Prostate gland (tissue), 2 donors: ENCODE results near the gene TFEB. TPM values are rescaled to one million over a fixed set of nuclear protein-coding genes. Genes with fewer than 3 reads are reported as not detected.

Source experiments
- DNase-seq: peaks from one replicate; pipeline ENCODE4 v3.0.0-alpha.2; 2019; ENCODE audit warnings: low spot score
- H3K27ac ChIP-seq, 2 donors: fragments of 200-600 bp; sonication (generic); 2 replicates each; pipeline ENCODE4 v1.5.1; 2017 to 2019
- H3K27me3 ChIP-seq: fragments of 200-600 bp; sonication (generic); replicated peaks from 2 replicates; pipeline ENCODE4 v1.5.1; 2019; ENCODE audit not compliant: insufficient read depth
- H3K36me3 ChIP-seq, 2 donors: fragments of 200-600 bp; sonication (generic); 1 replicate in 1 of 2; 2 replicates in 1 of 2; pipeline versions ENCODE4 v1.5.1 to v1.8.1; 2017 to 2019
- H3K4me1 ChIP-seq: fragments of 200-600 bp; sonication (generic); replicated peaks from 2 replicates; pipeline ENCODE4 v1.5.1; 2019
- H3K4me3 ChIP-seq, 2 donors: fragments of 200-600 bp; sonication (generic); 2 replicates each; pipeline ENCODE4 v1.5.1; 2017 to 2019
- H3K9me3 ChIP-seq: fragments of 200-600 bp; sonication (generic); 2 replicates; pipeline ENCODE4 v1.5.1; 2017
- POLR2A ChIP-seq: fragments of 450-650 bp; IDR thresholded peaks from one replicate; pipeline ENCODE4 v1.6.1; 2016; ENCODE audit warnings: antibody characterized with exemption, mild to moderate bottlenecking
- POLR2AphosphoS5 ChIP-seq: sonication (generic); formaldehyde crosslinking; IDR thresholded peaks from one replicate; pipeline ENCODE4 v1.6.1; 2017; ENCODE audit warnings: antibody characterized with exemption
- WGBS: methylation state at CpG from one replicate; pipeline ENCODE4 v1.1.5; 2018; 5-methylcytosine and 5-hydroxymethylcytosine counted together
- intact Hi-C: fragments of 100-400 bp; cut with DNase I; formaldehyde crosslinking; loops from one replicate; pipeline ENCODE4 v1.14.2; 2022
- total RNA-seq, 2 donors: library from RNA; depleted of rRNA; stranded (reverse); fragments of >200 nt; gene quantifications; one replicate each; pipeline ENCODE4 v1.1.0, GENCODE V29; 2016
- TF ChIP-seq, protein P1 (sequence below), 4 experiments: fragments of 200-600 bp in 2 of 4; fragments of 450-650 bp in 2 of 4; sonication (generic) in 2 of 4; IDR thresholded peaks; 1 replicate in 3 of 4; 2 replicates in 1 of 4; pipeline ENCODE4 v1.5.1; 2016 to 2019; ENCODE audit warnings: antibody characterized with exemption in 4 of 4, mild to moderate bottlenecking in 2 of 4, moderate library complexity in 2 of 4

TFEB gene
- total RNA-seq, 2 donors from 2014 or later, result 28.4 to 31.2 TPM

GRCh38 chr6:41676431-41676830, 59.0 kb downstream of the TFEB start:
- WGBS, result 78% methylated on average over 5 of the region's 5 CpGs
- intact Hi-C loops, result no loop called here
- DNase-seq, result no peak

GRCh38 chr6:41675992-41676391, 59.4 kb downstream of the TFEB start:
- no peaks in the 10 kb centered on the region for H3K4me1 ChIP-seq
- no peaks in the 10 kb centered on the region for H3K36me3 ChIP-seq
- no peak overlapping the region for H3K4me3 ChIP-seq
- no peaks in the 10 kb centered on the region for H3K9me3 ChIP-seq
- no peak for DNase-seq
- H3K27ac ChIP-seq, result no peak overlapping the region
- 91% methylated on average over 6 of the region's 6 CpGs for WGBS
- no peak for TF ChIP-seq POLR2A
- TF ChIP-seq, protein P1, sequence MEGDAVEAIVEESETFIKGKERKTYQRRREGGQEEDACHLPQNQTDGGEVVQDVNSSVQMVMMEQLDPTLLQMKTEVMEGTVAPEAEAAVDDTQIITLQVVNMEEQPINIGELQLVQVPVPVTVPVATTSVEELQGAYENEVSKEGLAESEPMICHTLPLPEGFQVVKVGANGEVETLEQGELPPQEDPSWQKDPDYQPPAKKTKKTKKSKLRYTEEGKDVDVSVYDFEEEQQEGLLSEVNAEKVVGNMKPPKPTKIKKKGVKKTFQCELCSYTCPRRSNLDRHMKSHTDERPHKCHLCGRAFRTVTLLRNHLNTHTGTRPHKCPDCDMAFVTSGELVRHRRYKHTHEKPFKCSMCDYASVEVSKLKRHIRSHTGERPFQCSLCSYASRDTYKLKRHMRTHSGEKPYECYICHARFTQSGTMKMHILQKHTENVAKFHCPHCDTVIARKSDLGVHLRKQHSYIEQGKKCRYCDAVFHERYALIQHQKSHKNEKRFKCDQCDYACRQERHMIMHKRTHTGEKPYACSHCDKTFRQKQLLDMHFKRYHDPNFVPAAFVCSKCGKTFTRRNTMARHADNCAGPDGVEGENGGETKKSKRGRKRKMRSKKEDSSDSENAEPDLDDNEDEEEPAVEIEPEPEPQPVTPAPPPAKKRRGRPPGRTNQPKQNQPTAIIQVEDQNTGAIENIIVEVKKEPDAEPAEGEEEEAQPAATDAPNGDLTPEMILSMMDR (IDR thresholded peaks at IDR 0.05), result no peak
- TF ChIP-seq POLR2AphosphoS5, result no peak
- H3K27me3 ChIP-seq, result no peaks in the 10 kb centered on the region
- intact Hi-C loops, result no loop called here

More at GRCh38 chr6:41676431-41676830, 59.0 kb downstream of the TFEB start:
- TF ChIP-seq POLR2A, result no peak
- no peak for TF ChIP-seq POLR2AphosphoS5
- TF ChIP-seq, protein P1 (IDR thresholded peaks at IDR 0.05), result no peak
- H3K4me3 ChIP-seq, result no peak overlapping the region
- no peak overlapping the region for H3K27ac ChIP-seq
- H3K9me3 ChIP-seq, result no peaks in the 10 kb centered on the region
- no peaks in the 10 kb centered on the region for H3K36me3 ChIP-seq
- no peaks in the 10 kb centered on the region for H3K27me3 ChIP-seq
- no peaks in the 10 kb centered on the region for H3K4me1 ChIP-seq

DNA sequence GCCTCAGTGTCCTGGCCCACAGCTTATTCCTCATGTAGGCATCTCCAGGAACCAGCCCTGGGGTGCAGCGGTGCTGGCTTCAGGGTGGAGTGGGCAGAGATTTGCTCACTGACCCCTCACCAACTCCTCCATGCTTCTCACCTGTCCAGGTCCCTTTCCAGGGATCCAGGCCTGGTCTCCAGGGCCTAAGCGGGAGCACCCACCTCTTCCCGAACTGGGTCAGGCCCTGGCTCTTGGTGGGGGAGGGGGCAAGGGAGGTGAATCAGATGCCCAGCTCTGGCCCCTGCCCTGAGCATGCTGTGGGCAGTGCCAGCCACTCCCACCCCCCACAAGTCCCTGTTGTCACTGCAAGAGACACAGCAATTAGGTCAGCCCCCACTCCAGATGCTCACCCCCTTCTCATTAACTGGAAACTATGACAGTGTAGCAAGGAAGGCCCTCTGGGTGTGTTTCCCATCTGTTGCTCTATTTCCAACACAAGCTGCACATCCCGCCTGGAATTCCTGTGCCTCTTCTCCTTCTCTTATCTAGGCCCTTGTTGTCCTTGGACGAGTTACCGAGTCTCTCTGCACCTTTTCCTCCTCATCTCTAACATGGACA, 60.1 kb downstream of the TFEB start:
- intact Hi-C loops, result no loop called here
- TF ChIP-seq POLR2A (no peak), POLR2AphosphoS5 (no peak)
- TF ChIP-seq, protein P1 (IDR thresholded peaks at IDR 0.05), result no peak
- WGBS, result 81% methylated on average over 6 of the region's 6 CpGs
- Histone ChIP-seq H3K36me3 (no peaks in the 10 kb centered on the region), H3K27ac (no peak overlapping the region), H3K4me3 (no peak overlapping the region), H3K4me1 (no peaks in the 10 kb centered on the region), H3K9me3 (no peaks in the 10 kb centered on the region), H3K27me3 (no peaks in the 10 kb centered on the region)
- DNase-seq, result no peak

DNA sequence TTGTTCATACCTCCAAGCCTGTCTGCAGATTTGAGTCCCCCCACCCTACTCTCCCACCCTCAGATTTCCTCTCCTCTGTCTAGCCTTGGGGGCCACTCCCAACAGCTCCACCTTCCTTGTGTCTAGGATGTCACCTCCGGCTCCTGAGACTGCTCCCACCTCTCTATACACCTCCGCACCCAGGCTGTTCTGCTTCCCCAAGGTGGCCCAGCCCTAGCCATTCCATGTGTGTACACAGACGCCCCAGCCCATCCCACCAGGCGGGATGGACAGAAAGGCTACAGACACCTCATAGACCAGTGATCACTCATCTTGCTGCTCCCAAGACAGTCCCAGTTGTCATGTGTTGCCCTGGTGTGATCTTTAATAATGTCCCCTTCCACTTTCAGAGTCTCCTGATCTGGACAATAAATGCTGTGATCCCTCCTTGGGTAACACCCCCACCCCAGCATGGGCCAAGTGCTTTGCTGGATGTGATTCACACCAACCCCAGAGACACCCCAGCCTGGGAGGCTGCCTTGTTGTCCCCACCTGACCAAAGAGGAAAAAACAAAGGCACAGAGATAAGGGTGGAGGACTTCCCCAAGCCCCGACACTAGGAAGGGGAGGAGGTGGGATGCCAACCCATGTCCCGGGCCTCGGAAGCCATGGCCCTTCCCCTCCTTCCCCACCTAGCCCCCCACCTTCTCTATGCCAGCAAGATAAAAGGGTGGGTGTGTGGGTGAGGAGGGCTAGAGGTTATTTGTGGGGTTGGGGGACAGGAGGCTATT, 61.0 kb downstream of the TFEB start:
- no peak for DNase-seq
- H3K9me3 ChIP-seq, result no peaks in the 10 kb centered on the region
- TF ChIP-seq POLR2AphosphoS5, result no peak
- no peak for TF ChIP-seq POLR2A
- TF ChIP-seq, protein P1 (IDR thresholded peaks at IDR 0.05), result no peak
- no peaks in the 10 kb centered on the region for H3K36me3 ChIP-seq
- 89% methylated on average over 7 of the region's 7 CpGs for WGBS
- no peaks in the 10 kb centered on the region for H3K27me3 ChIP-seq
- H3K27ac ChIP-seq, result no peak overlapping the region
- no peak overlapping the region for H3K4me3 ChIP-seq
- no peaks in the 10 kb centered on the region for H3K4me1 ChIP-seq
- intact Hi-C loops, result no loop called here

DNA sequence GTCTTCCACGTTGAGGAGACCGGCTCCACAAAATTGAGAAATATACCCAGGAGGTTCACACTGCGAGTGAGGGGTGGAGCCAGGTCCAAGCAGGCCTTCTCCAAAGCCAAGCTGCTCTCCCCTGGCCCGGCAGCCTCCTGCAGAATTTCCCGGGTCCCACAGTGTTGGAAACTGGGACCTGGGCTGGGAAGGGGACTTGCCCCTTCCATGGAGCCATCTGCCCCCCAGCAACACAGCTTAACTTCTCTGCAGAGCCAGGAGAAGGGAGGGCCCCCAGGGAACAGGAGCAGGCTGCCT, 61.8 kb downstream of the TFEB start:
- Histone ChIP-seq H3K9me3 (no peaks in the 10 kb centered on the region), H3K4me3 (no peak overlapping the region), H3K4me1 (no peaks in the 10 kb centered on the region), H3K27ac (no peak overlapping the region), H3K27me3 (no peaks in the 10 kb centered on the region), H3K36me3 (no peaks in the 10 kb centered on the region)
- no peak for DNase-seq
- intact Hi-C loops, result no loop called here
- TF ChIP-seq POLR2AphosphoS5 (no peak), POLR2A (no peak)
- TF ChIP-seq, protein P1 (IDR thresholded peaks at IDR 0.05), result no peak
- 73% methylated on average over 5 of the region's 5 CpGs for WGBS
